ENCODE results near the gene SYT8.

DNA sequence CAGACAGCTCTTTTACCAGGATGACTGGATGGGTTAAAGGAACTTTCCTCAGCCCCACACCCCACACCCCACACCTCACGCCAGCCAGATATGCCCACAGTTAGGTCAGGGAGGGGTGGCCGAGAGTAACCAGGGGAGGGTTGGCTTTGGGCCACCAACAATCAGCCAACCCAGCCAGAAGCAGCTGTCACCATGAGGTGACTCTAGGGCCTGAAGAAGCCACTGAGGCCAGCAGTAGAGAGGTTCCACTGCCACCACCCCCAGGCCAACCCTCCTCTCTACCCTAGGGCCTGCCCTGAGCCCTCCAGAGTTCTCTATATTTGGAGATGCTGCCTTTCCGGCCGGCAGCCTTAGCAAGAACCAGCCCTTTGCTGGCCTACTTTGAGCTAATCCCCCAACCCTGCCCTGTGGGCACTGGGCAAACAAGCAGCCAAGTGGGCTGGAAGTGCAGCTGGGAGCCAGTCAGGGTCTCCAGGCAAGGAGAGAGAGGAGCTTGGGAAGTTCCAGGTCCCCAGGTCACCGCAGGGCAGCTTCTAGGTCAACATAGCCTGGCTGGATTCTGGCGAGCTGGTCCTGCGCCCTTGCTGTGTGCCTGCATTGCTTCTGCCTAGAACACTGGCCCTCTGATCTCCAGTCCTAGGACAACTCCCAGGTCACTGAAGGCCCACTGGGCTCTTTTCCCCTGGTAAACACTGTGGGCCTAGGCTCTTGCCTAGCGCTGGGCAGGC is 12.0 kb upstream of the SYT8 start:
- TF ChIP-seq, protein P1, sequence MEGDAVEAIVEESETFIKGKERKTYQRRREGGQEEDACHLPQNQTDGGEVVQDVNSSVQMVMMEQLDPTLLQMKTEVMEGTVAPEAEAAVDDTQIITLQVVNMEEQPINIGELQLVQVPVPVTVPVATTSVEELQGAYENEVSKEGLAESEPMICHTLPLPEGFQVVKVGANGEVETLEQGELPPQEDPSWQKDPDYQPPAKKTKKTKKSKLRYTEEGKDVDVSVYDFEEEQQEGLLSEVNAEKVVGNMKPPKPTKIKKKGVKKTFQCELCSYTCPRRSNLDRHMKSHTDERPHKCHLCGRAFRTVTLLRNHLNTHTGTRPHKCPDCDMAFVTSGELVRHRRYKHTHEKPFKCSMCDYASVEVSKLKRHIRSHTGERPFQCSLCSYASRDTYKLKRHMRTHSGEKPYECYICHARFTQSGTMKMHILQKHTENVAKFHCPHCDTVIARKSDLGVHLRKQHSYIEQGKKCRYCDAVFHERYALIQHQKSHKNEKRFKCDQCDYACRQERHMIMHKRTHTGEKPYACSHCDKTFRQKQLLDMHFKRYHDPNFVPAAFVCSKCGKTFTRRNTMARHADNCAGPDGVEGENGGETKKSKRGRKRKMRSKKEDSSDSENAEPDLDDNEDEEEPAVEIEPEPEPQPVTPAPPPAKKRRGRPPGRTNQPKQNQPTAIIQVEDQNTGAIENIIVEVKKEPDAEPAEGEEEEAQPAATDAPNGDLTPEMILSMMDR (conservative IDR thresholded peaks at IDR 0.05; ENCODE audit: low read depth, low read length) = no peak
- TF ChIP-seq EZH2 (IDR thresholded peaks at IDR 0.05; ENCODE audit: low read length, unreplicated experiment) = no peak
- TF ChIP-seq EZH2phosphoT487 (IDR thresholded peaks at IDR 0.05; ENCODE audit: borderline replicate concordance, low read length) = no peak

Measured in PC-3 (cell line).